GM10266 (cell line): ENCODE measurements around the gene GPC6.

Experiments used
- DNase-seq: peaks from one replicate; pipeline ENCODE4 v3.0.0; 2012; ENCODE audit errors: extremely low spot score
- TF ChIP-seq, protein P1 (sequence below): IDR thresholded peaks from 2 replicates; pipeline ENCODE4 v1.5.1; 2012; ENCODE audit warnings: mild to moderate bottlenecking, low read depth; ENCODE audit not compliant: control insufficient read depth, insufficient read depth; ENCODE audit errors: missing control alignments

Gene GPC6

DNA sequence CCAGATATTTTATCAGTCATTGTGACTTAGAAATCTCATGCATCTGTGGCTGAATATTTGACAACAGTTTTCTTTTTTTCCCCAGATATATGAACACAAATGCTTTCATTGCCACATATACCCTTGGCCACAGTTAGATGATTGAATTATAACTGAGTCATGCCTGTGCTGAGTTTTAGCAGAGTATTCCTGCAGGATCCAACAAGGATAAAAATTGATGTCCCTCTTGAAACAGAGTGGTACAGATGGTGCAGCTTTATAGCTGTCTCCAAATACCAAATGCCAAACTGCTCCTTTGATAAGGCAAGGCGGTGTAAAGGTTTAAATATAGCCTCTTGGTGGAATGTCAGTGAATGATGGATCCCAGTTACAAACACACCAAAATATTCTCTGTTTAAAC is 428.5 kb downstream of the GPC6 start:
- TF ChIP-seq, protein P1, sequence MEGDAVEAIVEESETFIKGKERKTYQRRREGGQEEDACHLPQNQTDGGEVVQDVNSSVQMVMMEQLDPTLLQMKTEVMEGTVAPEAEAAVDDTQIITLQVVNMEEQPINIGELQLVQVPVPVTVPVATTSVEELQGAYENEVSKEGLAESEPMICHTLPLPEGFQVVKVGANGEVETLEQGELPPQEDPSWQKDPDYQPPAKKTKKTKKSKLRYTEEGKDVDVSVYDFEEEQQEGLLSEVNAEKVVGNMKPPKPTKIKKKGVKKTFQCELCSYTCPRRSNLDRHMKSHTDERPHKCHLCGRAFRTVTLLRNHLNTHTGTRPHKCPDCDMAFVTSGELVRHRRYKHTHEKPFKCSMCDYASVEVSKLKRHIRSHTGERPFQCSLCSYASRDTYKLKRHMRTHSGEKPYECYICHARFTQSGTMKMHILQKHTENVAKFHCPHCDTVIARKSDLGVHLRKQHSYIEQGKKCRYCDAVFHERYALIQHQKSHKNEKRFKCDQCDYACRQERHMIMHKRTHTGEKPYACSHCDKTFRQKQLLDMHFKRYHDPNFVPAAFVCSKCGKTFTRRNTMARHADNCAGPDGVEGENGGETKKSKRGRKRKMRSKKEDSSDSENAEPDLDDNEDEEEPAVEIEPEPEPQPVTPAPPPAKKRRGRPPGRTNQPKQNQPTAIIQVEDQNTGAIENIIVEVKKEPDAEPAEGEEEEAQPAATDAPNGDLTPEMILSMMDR: no peak
- DNase-seq: no peak

DNA sequence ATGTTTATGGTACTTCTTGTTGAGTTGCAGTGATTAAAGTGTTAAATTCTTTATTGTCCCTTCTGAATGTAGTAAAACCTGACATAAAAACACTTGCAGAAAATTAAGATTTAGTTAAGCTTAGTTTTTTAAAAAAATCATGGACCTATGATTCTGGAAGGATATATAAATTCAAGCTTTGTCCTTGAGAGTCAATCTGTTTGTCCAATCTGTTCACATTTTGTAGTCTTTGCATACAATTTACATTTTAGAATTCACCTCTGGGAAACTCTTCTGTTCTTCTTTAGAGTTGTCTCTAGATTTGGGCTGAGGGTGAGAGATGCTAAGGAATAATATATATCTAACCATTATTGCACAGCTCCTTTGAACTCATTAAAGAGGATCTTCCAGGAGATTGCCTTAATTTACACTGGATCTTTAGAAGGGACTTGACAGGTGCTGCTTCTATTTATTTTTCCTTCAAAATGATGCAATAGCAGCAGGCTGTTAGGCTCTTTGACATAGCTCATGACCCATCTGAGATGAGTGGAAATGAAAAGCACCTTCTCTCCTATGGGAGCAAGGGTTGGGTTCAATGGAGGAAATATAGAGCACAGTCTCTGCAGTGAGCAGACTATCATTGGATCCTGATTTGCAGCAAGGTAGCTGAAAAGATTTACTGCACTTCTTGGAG is 433.9 kb downstream of the GPC6 start:
- TF ChIP-seq, protein P1: no peak
- DNase-seq: no peak

DNA sequence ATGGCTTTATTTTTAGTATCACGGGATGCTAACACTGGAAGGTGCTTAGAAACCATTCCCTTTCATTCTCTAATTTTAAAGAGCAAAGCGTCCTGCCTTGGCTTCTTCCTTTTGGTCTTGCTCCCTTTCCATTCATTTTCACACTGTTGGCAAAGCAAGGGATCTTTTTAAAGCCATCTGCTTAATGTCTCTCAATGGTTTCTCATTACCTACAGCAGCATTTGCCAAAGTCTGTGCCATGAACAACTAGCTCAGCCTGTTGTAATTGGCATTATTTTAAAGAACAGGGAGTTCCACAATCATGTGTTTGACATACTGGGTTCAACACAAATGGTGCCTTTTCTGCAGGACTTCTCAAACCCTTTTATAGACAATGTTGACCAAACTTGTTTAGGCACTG is 444.3 kb downstream of the GPC6 start:
- DNase-seq: no peak
- TF ChIP-seq, protein P1: no peak

DNA sequence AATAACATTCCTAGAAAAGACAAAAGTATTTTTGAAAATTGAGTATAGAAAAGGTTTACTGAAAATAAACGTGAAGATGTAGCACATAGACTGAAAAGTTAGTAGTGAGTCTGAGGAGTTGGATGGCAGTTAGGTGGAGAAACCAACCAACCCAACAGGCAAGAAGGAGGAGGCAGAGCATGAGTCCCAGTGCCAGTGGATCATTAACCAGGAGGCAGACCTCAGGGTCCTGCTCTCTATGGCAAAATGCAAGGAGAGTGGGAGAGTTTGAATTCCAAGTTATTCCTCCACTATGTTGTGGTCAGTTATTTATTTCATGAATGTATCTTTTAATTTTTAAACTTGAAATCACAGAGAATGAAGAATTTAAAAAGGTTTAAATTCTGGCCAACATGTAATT is 446.4 kb downstream of the GPC6 start:
- no peak for DNase-seq
- TF ChIP-seq, protein P1: no peak

DNA sequence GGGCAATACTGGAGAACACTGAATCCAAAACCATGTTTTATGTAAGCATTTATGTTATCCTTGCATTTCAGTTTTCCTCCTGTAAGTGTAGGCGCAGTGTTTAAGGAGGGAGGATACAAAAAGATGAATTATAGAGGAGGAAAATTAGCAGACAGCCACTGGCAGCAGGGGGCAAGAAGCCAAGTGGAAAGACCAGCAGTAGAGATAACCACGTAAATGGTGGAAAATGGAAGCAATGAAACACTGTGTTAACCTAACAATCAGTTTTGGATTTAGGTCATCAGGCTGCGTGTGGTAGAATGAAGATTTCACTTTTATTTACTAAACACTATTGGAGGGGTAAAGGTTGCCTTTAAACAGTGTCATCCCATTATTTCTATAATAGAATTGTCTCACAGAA is 447.3 kb downstream of the GPC6 start:
- no peak for DNase-seq
- TF ChIP-seq, protein P1: no peak

DNA sequence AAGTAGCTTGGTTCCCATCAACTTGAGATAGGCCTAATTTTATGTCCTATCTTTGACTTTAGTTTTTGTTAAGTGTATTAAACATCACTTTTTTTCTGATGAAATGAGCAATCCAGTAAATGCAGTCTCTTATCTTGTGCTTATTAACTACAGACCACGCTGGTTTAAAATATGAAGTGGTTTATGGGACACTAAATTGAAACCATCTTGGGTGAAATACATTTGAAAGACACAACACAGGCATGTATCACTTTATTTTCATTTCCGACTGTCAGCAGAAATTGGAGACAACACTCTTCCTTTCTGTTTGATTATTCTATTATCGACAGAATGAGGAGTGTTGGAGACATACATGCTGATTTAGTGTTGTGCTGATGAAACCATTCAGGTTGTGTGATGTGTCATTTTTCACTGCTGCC is 447.7 kb downstream of the GPC6 start:
- DNase-seq: no peak
- TF ChIP-seq, protein P1: no peak

DNA sequence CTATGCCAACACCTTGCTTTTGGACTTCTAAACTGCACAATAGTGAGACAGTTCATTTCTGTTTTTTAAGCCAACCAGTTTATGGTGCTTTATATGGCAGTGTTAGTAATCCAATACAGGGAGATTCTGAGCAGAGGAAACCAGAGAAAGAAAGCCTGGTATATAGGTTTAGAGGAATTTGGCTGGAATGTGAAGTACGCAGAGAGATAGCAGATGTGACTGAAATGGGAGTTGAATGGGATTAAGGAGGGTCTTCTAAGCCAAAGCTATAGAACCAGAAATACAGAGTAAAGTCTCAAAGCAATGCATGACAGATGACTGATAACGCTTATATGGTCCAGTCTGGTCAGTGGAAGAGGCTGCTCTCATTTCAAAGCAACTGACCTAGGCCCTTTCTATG is 453.7 kb downstream of the GPC6 start:
- DNase-seq: no peak
- TF ChIP-seq, protein P1: no peak
